Measurements from ENCODE around the gene ARHGAP40. TPM values are rescaled to one million over a fixed set of nuclear protein-coding genes. Genes with fewer than 3 reads are reported as not detected.

The ARHGAP40 gene
- total and polyA plus RNA-seq, 2 of the 8 experiments (the other 6 are each of a cell fraction or from before 2014, with no cell fraction given): 0.74 to 1.4 TPM

GRCh38 chr20:38649275-38649891 lies 47.8 kb downstream of the ARHGAP40 start (continued):
- TF ChIP-seq POLR2A (IDR thresholded peaks at IDR 0.05; ENCODE audit: control extremely low read depth in 1 of 2, low read depth in 2 of 2, low read length in 2 of 2): no peak
- TF ChIP-seq CBX8 (IDR thresholded peaks at IDR 0.05; ENCODE audit: borderline replicate concordance, low read depth, low read length): no peak
- no peak for TF ChIP-seq TAF1 (IDR thresholded peaks at IDR 0.05; ENCODE audit: low read depth, low read length)

All from H1 (cell line).